Mononuclear cell (primary cell): Measurements from ENCODE around the gene PER2. TPM values are rescaled to one million over a fixed set of nuclear protein-coding genes. Genes with fewer than 3 reads are reported as not detected.

ENCODE experiments used
- H3K27me3 ChIP-seq: 2 replicates; pipeline ENCODE4 v1.6.0; 2011; ENCODE audit warnings: low read length, control low read depth; ENCODE audit not compliant: insufficient read depth
- H3K4me1 ChIP-seq: 2 replicates; pipeline ENCODE4 v1.5.1; 2011; ENCODE audit warnings: mild to moderate bottlenecking, low read length, control low read depth; ENCODE audit not compliant: insufficient read depth
- H3K4me3 ChIP-seq: 2 replicates; pipeline ENCODE4 v1.5.1; 2011; ENCODE audit warnings: mild to moderate bottlenecking, low read length, moderate library complexity
- H3K9me3 ChIP-seq: 2 replicates; pipeline ENCODE4 v1.5.1; 2011; ENCODE audit warnings: low read depth, mild to moderate bottlenecking, control low read depth, low read length
- total RNA-seq: library from RNA; depleted of rRNA; stranded (reverse); fragments of >200 nt; gene quantifications from one replicate; pipeline ENCODE4 v1.2.3, GENCODE V29; 2012

PER2 gene
- total RNA-seq, 1 donor: 18.7 TPM

DNA sequence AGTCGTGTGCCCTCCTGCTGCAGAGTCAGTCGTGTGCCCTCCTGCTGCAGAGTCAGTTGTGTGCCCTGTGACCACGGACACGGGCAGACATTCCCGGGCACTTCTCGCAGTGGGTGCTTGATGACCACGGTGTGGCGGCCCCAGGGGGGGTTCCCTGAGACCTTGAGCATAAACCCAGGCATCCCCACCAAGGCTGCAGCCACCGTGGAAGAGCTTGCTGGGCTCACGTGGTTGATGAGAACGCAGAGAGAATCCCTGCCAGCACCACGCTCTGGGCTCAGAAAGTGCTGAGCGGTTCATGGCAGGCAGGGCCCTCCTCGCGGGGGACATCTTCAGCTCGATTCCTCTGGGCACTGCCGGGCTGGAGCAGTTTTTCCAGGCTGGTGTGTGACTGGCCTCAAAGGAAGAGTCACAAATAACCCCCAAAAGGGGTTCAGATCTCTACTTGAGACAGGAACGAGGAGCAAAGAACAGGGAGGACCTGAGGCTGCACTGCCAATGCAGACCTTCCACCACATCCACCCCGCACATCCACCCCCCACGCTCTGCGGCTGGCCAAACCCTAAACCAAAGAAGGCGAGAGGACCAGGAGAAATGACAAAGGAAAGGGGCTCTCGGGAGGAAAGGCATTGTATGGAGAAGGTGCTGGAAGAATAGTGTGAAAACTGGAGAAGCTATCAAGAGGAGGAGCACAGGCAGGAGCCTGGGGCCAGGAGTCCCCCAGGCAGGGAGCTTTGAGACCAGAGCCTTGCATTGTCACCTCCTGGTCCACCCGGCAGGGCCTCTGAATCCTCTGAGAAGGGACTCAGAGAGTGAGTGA, 8.4 kb upstream of the PER2 start:
- Histone ChIP-seq H3K9me3 (no peaks in the 10 kb centered on the region), H3K27me3 (no peaks in the 10 kb centered on the region), H3K4me3 (no peak overlapping the region), H3K4me1 (no peaks in the 10 kb centered on the region)

DNA sequence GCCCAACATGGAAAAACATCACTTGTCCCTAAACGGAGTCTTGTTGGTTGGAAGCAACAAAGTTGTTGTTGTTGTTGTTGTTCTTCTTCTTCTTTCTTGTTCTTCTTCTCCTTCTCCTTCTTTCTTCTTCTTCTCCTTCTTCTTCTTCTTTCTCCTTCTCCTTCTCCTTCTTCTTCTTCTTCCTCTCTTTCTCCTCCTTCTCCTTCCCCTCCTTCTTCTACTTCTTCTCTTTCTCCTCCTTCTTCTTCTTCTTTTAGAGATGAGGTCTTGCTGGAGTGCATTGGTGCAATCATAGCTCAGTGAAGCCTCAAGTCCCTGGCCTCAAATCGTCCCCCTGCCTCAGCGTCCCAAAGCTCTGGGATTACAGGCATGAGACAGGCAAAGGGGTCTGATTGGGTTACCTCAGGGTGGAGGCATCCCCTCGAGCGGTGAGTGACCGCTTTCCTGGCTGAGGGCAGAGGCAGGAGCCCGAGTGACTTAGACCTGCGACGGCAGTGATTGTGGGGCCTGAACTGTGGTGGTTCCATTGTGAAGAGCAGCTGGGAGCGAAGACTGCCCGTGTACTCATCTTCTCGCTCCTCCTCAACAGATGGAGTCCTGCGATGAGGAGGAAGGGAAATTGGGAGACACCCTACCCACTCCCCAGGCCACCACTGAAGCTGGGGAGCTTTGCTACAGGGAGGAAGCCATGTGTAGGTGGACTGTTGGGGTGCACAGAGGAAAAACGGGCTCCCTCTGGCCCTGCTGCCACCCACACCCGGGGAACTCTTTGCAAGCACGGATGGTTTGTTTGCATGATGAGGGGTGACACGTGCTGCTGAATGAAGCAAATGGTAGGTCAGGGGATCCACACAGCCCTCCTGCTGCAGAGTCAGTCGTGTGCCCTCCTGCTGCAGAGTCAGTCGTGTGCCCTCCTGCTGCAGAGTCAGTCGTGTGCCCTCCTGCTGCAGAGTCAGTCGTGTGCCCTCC, 7.0 kb upstream of the PER2 start:
- no peaks in the 10 kb centered on the region for H3K9me3 ChIP-seq
- H3K4me1 ChIP-seq: no peaks in the 10 kb centered on the region

DNA sequence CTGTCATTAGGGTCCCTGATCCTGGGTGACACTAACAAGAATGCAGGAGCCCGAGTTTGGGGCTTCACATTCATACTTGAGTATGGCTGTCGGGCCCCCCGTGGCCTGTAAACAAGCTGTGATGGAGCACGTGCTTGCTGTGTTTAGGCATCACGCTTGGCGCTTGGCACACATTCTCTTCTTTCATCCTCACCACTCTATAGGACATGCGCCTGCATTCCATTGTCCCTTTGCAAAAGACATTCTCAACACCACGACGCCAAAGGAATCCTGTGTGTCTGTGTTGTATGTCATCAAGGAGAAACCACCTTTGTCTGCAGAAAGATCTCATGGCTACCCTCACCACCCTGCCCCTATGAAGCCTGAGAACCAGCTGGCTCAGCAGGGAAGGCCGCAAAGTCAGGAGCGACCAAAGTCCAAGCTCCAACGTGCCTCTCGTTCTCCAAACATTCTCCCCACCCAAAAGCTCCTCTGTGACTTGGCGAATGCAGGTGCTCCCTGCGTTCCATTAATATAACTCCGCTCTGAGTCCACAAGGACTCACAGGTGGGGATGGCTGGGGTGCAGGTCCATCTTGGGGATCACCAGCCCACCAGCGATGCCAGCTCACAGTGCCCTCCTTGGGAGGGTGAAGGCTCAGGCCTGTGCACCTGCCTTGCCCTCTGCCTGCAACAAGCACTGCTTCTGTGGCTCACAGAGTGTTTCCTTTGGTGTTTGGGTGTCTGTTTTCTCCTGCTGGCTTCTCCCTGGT, 6.2 kb upstream of the PER2 start:
- H3K9me3 ChIP-seq: no peaks in the 10 kb centered on the region
- H3K4me1 ChIP-seq: peaks cover 8% of the 10 kb centered on the region
- no peaks in the 10 kb centered on the region for H3K27me3 ChIP-seq
- H3K4me3 ChIP-seq: no peak overlapping the region

More for the DNA sequence above, 7.0 kb upstream of the PER2 start:
- Histone ChIP-seq H3K4me3 (no peak overlapping the region), H3K27me3 (no peaks in the 10 kb centered on the region)

DNA sequence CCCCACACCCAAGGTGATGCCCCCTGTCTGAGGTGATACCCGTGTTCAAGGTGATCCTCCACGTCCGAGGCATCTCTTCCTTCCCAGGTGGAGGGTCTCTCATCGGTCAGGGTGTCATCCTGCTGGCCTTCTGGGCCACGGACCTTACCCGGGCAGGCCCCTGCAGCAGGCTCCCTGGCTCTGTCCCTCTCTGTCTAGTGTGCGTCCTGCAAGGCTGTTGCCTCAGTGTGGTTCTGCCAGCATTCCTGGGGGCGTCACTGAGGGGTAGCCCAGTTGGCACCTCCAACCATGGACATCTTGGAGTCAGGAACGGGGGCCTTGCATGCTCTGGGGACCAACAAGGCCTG, 5.6 kb upstream of the PER2 start:
- Histone ChIP-seq H3K9me3 (no peaks in the 10 kb centered on the region), H3K4me3 (no peak overlapping the region), H3K4me1 (peaks cover 13% of the 10 kb centered on the region), H3K27me3 (no peaks in the 10 kb centered on the region)

DNA sequence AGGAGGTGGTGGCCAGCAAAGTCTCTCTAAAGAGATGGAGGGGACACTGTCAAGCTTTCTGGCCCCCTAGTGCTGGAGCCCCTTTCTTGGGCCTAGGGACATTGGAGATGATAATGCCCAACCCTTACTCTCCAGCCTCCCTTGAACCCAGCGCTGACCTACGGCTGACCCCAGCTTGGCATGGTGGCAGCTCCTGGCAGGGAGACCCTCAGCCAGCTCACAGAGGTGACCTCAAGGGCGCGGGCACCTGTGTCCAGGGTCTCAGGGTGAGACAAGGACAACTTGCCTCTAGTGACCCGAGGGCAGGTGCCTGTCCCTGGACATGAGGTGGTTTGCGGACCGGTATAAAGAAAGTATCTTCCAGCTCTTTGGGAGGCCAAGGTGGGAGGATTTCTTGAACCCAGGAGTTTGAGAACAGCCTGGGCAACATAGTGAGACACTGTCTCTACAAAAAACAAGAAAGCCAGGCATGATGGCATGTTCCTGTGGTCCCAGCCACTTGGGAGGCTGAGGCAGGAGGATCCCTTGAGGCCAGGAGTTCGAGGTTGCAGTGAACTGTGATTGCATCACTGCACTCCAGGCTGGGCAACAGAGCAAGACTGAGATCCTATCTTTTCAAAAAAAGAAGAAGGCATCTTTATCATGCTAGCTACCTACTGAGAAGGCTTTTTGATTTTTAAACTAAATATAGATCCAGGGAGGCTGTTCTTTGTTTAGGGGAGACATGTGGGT, 3.3 kb upstream of the PER2 start:
- Histone ChIP-seq H3K4me3 (no peak overlapping the region), H3K4me1 (peaks cover 29% of the 10 kb centered on the region), H3K9me3 (no peaks in the 10 kb centered on the region), H3K27me3 (no peaks in the 10 kb centered on the region)

DNA sequence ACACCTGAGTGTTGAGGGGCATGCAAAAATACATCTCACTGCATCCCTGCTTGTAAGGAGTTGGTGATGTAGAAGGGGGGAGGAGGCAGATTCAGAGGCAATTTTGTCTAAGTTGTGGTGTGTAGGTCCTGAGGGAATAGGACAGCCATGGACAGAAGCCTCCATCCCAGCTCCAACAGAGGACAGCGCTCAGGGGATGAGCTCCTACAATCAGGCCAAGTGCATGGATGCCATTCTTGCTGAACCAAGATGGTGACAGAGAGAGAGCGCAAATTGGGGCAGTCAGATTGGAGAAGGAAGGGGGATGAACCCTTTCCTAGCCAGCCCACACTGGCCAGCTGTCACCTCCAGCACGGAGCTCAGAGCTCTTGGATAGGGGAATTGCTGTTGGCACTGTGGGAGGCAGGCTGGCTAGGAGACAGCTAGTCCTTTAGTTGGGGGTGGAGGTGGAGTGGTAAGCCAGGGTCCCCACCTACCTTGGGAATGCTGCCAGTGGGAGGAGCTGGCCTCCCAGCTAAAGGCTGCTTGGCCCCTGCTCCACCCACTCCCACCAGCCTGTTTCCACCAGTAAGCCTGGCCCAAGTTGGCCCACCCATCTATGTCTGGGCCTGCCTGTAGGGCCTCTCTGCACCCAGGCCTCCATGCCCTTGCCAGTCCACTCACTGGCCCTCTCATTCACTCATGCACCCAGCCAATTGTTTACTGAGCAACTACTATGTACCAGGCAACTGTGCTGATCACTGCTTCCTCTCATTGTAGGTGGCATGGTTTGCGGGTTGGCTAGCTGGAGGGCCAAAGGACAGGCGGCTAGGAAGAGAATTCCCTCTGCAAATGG, 2.5 kb upstream of the PER2 start:
- Histone ChIP-seq H3K27me3 (no peaks in the 10 kb centered on the region), H3K4me1 (peaks cover 29% of the 10 kb centered on the region), H3K4me3 (no peak overlapping the region), H3K9me3 (no peaks in the 10 kb centered on the region)

DNA sequence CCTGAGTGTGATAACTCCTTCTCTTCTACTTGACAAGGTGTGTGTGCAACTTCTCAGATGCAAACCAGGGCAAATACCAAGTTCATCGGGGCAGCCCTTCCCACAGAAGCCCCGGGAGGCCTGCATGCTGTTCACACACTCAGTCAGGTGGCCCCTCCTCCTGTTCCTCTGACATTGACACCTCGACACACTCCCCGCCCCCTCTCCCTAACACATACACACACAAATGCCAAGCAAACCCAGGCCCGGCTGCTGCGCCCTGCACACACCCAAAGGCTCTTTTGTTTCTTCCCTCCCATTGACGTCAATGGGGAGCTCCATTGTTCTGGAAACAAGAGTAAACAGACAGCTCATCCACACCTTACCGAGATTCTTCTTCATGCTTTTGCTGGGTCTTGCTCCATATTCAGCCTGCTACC, 1.7 kb upstream of the PER2 start:
- Histone ChIP-seq H3K27me3 (no peaks in the 10 kb centered on the region), H3K4me3 (no peak overlapping the region), H3K4me1 (peaks cover 29% of the 10 kb centered on the region), H3K9me3 (no peaks in the 10 kb centered on the region)

DNA sequence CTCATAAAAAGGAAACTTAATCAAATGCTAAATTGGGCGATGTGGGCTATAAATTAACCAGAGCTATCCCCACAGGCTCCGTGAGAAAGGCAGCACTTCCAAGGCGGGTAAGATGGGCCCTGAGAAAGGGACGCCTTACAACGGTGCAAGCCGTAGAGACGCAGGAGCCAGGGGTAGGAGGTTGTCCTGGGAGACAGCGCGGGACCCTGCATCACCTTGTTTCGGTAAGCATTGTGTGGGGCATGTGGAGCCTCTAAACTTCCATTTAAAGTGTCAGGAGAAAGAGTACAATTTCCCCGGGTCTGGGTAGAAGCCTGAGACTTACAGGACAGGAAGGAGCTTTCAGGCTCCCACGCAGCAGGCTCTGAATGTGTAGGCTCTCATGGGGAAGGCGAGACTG, 1.2 kb upstream of the PER2 start:
- no peaks in the 10 kb centered on the region for H3K9me3 ChIP-seq
- H3K4me1 ChIP-seq: peaks cover 29% of the 10 kb centered on the region
- peak overlapping the region; percentile 73 for H3K4me3 ChIP-seq
- H3K27me3 ChIP-seq: no peaks in the 10 kb centered on the region

DNA sequence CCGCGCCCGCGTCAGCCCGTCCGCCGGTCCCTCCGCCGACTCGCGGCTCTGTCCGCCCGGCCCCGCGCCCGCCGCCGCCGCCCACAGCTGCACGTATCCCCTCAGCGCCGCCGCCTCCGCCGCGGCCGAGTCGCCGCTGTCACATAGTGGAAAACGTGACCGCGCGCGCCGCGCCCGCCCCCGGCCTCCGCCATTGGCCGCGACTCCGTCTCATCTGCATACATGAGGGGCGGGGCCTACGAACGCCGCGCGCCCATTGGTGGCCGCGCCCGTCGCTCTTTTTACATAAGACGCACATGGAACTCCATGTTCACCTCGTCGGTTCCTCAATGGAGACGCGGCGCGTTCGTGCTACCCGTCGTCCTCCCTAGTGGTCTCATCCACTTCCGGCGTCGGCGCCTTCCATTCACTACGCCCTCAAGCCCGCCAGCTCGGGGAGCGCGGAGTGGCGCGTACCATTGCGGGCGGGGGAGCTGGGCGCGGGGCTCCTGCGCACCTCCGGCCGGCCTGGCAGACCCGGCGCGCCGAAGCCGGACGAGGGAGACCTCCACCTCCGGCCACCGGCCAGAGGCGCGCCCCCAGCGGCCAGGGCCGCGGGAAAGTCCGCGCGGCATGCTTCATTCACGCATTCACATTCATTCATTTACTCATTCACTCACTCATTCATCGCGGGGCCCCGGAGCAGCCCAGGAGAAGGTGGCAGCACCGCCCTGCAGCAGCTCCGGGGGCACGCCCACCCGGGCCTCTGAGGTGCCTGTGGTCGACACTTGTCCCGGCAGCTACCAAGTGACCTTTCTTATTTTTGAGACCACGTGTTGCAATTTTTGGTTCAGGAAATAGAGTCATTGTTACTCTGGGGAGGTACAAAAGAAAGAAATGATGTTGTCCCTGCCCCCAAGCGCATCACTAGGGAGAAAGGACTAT, 502 bp upstream of the PER2 start:
- no peaks in the 10 kb centered on the region for H3K27me3 ChIP-seq
- no peaks in the 10 kb centered on the region for H3K9me3 ChIP-seq
- H3K4me3 ChIP-seq: peak overlapping the region; percentile 73
- peaks cover 29% of the 10 kb centered on the region for H3K4me1 ChIP-seq

DNA sequence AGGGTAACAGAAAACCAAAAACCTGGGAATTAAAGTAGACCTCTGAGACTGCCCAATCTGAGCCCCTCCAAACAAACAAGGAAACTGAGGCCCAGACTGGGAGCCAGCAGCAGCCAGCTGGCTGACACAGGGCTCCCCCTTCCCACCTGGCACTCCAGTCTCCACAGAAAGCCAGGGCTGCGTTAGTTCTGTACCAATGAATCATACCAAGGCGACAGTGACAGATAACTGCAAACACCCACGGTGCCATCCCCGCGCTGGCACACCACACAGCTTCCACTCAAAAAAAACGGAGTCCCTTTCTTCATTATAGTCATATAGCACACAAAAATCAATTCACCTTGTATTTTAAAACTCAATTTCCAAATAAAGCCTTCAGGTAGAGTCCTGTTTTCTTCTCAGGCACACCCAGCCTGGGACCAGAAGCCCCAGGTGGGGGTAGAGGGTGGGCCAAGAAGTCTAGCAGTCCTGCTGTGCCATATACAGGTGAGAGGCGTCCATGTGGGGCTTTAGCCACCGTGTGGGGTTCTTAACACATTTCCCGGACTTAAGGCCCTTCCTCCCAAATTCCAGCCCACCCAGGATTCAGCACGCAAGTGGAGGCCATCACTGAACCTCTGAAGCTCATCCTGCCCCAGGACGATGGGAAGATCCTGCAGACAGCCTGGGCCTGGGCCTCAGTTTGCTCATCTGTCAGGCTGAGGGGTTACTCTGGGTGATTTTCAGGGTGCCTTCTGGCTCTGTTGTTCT, 1.2 kb downstream of the PER2 start:
- no peaks in the 10 kb centered on the region for H3K9me3 ChIP-seq
- H3K27me3 ChIP-seq: no peaks in the 10 kb centered on the region
- no peak overlapping the region for H3K4me3 ChIP-seq
- H3K4me1 ChIP-seq: peaks cover 29% of the 10 kb centered on the region

DNA sequence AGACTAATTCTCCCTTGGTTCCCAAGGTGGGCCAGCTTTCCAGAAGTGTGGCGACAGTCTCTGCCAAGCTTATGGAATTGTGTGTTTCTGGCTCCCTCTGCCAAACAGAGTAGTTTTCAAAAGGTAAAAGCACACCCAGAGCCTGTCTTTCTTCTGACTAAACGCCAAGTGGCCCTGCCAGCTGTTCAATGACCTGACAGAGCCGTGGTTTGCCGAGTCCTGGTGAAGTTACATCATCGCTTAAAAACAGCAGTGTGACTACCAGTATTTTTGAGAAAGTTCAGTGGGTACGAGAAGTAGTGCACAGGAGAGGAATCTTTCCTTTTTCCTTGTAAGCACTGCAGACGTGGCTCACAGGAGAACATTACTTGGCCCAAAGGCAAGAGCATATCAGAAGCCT, 1.9 kb downstream of the PER2 start:
- H3K4me3 ChIP-seq: no peak overlapping the region
- no peaks in the 10 kb centered on the region for H3K9me3 ChIP-seq
- H3K4me1 ChIP-seq: peaks cover 29% of the 10 kb centered on the region
- H3K27me3 ChIP-seq: no peaks in the 10 kb centered on the region

DNA sequence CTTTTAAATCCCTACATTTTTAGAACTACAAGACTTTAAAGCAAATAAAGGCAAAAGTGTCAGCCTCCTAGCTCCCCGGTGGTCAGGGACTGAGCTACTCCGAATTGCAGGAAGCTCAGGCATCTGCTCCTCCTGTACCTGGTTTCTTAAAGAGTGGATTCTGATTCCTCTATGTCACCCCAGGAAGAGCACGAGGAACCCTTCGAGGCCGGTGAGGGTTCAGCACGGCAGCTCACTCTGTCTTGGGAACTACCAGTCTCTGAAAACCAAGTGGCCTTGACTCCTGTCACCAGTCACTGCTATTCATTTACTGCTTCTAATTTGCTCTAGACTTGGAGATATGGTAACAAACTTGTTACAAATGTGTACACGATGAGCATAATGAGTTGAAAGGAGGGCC, 2.3 kb downstream of the PER2 start:
- no peaks in the 10 kb centered on the region for H3K9me3 ChIP-seq
- peaks cover 29% of the 10 kb centered on the region for H3K4me1 ChIP-seq
- no peak overlapping the region for H3K4me3 ChIP-seq
- H3K27me3 ChIP-seq: no peaks in the 10 kb centered on the region
